IMR-90 (cell line): Measurements from ENCODE around the gene AKAP13. TPM values are rescaled to one million over a fixed set of nuclear protein-coding genes. Genes with fewer than 3 reads are reported as not detected.

Source experiments
- ATAC-seq: fragments of 200-7000 bp; cut with Tn5 transposase; 2 replicates; pipeline ENCODE4 v1.9.1; 2020; ENCODE audit warnings: low read depth, mild to moderate bottlenecking, moderate library complexity
- BruUV-seq: library from RNA; stranded (reverse); fragments of 400-500 nt; replicated peaks from 2 replicates; lab custom pipeline; 2021; lab: Mats Ljungman, UMichigan
- CTCF ChIA-PET: fragments of 300-600 bp; formaldehyde crosslinking; extraction: SDS; loops from one replicate; lab custom pipeline; 2021; ENCODE audit warnings: antibody characterized with exemption; lab: Yijun Ruan, JAX
- POLR2A ChIA-PET: fragments of 300-600 bp; sonication (Branson Sonifier 250); formaldehyde crosslinking; loops from one replicate; lab custom pipeline; 2022; ENCODE audit warnings: antibody characterized with exemption; ENCODE audit not compliant: unreplicated experiment; lab: Charles Lee
- DNase-seq: peaks from one replicate; pipeline ENCODE4 v3.0.0; 2013
- H2AFZ ChIP-seq: replicated peaks from 2 replicates; pipeline ENCODE3; 2013; ENCODE audit warnings: low read length, mild to moderate bottlenecking; ENCODE audit not compliant: poor library complexity
- H2AK5ac ChIP-seq: 2 replicates; pipeline ENCODE4 v1.6.1; 2013; ENCODE audit warnings: low read depth, low read length, inconsistent platforms
- H2AK9ac ChIP-seq: replicated peaks from 2 replicates; pipeline ENCODE3; 2013; ENCODE audit warnings: mild to moderate bottlenecking, low read depth, low read length, moderate library complexity; ENCODE audit not compliant: poor library complexity
- H2BK120ac ChIP-seq: 2 replicates; pipeline ENCODE4 v1.6.1; 2013; ENCODE audit warnings: low read depth, low read length, inconsistent platforms
- H2BK15ac ChIP-seq: 3 replicates; pipeline ENCODE4 v1.6.1; 2013; ENCODE audit warnings: low read depth, low read length, inconsistent platforms
- H2BK20ac ChIP-seq: 2 replicates; pipeline ENCODE4 v1.6.1; 2013; ENCODE audit warnings: low read depth, mild to moderate bottlenecking, inconsistent platforms, low read length, moderate library complexity
- H2BK5ac ChIP-seq: 2 replicates; pipeline ENCODE4 v1.6.1; 2013; ENCODE audit warnings: mild to moderate bottlenecking, low read depth, low read length, inconsistent platforms; ENCODE audit not compliant: poor library complexity, severe bottlenecking
- H3K14ac ChIP-seq: replicated peaks from 2 replicates; pipeline ENCODE4 v1.6.1; 2013; ENCODE audit warnings: low read depth, low read length, inconsistent platforms
- H3K18ac ChIP-seq: 2 replicates; pipeline ENCODE4 v1.6.1; 2013; ENCODE audit warnings: low read depth, low read length, control low read depth
- H3K23ac ChIP-seq: 2 replicates; pipeline ENCODE4 v1.6.1; 2013; ENCODE audit warnings: low read depth, low read length, inconsistent platforms
- H3K27ac ChIP-seq: 2 replicates; pipeline ENCODE4 v1.5.1; 2013; ENCODE audit warnings: mild to moderate bottlenecking, control low read depth, low read length; ENCODE audit not compliant: insufficient read depth
- H3K27me3 ChIP-seq: 2 replicates; pipeline ENCODE4 v1.6.1; 2013; ENCODE audit warnings: low read length; ENCODE audit not compliant: control insufficient read depth, insufficient read depth
- H3K36me3 ChIP-seq: 2 replicates; pipeline ENCODE4 v1.6.1; 2013; ENCODE audit warnings: low read length, mixed read lengths; ENCODE audit not compliant: control insufficient read depth, insufficient read depth
- H3K4ac ChIP-seq: 2 replicates; pipeline ENCODE4 v1.6.1; 2013; ENCODE audit warnings: low read depth, low read length, inconsistent platforms
- H3K4me1 ChIP-seq: 2 replicates; pipeline ENCODE4 v1.6.1; 2013; ENCODE audit warnings: low read length, mixed read lengths; ENCODE audit not compliant: control insufficient read depth, insufficient read depth
- H3K4me2 ChIP-seq: 2 replicates; pipeline ENCODE4 v1.6.1; 2013; ENCODE audit warnings: low read depth, mild to moderate bottlenecking, control low read depth, low read length, moderate library complexity
- H3K4me3 ChIP-seq: 2 replicates; pipeline ENCODE4 v1.5.1; 2013; ENCODE audit warnings: low read depth, mild to moderate bottlenecking, control low read depth, low read length, moderate library complexity; ENCODE audit not compliant: insufficient read depth
- H3K56ac ChIP-seq: 2 replicates; pipeline ENCODE4 v1.6.1; 2013; ENCODE audit warnings: low read length, inconsistent platforms; ENCODE audit not compliant: insufficient read depth; ENCODE audit errors: extremely low read depth
- H3K79me1 ChIP-seq, 2 experiments: 2 replicates each; pipeline ENCODE4 v1.6.1; 2013; ENCODE audit warnings: low read length in 2 of 2, inconsistent platforms in 1 of 2, low read depth in 1 of 2
- H3K9ac ChIP-seq: 2 replicates; pipeline ENCODE4 v1.6.1; 2013; ENCODE audit warnings: low read depth, low read length, control low read depth
- H3K9me1 ChIP-seq: 2 replicates; pipeline ENCODE4 v1.6.1; 2013; ENCODE audit warnings: low read length, inconsistent platforms; ENCODE audit not compliant: insufficient read depth
- H3K9me3 ChIP-seq: 2 replicates; pipeline ENCODE4 v1.6.1; 2013; ENCODE audit warnings: low read length; ENCODE audit not compliant: control insufficient read depth, insufficient read depth
- H4K20me1 ChIP-seq: 2 replicates; pipeline ENCODE4 v1.6.1; 2013; ENCODE audit warnings: low read length, inconsistent platforms; ENCODE audit not compliant: insufficient read depth
- H4K5ac ChIP-seq: 2 replicates; pipeline ENCODE4 v1.6.1; 2013; ENCODE audit warnings: mild to moderate bottlenecking, low read depth, low read length, control low read depth
- H4K8ac ChIP-seq, 2 experiments: 2 replicates each; pipeline ENCODE4 v1.6.1; 2013; ENCODE audit warnings: low read depth in 2 of 2, low read length in 2 of 2, control low read depth in 1 of 2, inconsistent platforms in 1 of 2
- H4K91ac ChIP-seq: 2 replicates; pipeline ENCODE4 v1.6.1; 2013; ENCODE audit warnings: low read depth, low read length, inconsistent platforms; ENCODE audit not compliant: insufficient read depth
- POLR2A ChIP-seq: IDR thresholded peaks from 2 replicates; pipeline ENCODE4 v1.6.1; 2012; ENCODE audit warnings: mild to moderate bottlenecking, low read depth, low read length
- RCOR1 ChIP-seq: IDR thresholded peaks from 2 replicates; pipeline ENCODE4 v1.6.1; 2012; ENCODE audit warnings: mild to moderate bottlenecking, low read length, improper control_type of control experiment; ENCODE audit not compliant: insufficient replicate concordance
- WGBS, 2 experiments: methylation state at CpG; one replicate each; pipeline versions ENCODE4 v1.1.5 to v1.1.7; 2013; ENCODE audit warnings: missing lambda C conversion rate in 2 of 2; ENCODE audit not compliant: insufficient read length in 1 of 2; ENCODE audit errors: extremely low coverage in 2 of 2; 5-methylcytosine and 5-hydroxymethylcytosine counted together
- dilution Hi-C: fragments of 300-500 bp; cut with HindIII; formaldehyde crosslinking; loops from one replicate; pipeline ENCODE4 v1.14.3; 2018; ENCODE audit warnings: low sequenced_read_pairs; ENCODE audit not compliant: unreplicated experiment
- in situ Hi-C: fragments of 300-500 bp; cut with MboI; formaldehyde crosslinking; loops from 3 replicates; pipeline ENCODE4 v1.14.3; 2019; ENCODE audit warnings: low sequenced_read_pairs, inconsistent platforms, mixed read lengths
- intact Hi-C: fragments of 100-400 bp; cut with micrococcal nuclease; formaldehyde crosslinking; loops from 2 replicates; pipeline ENCODE4 v1.10.0; 2022
- polyA plus RNA-seq, 3 experiments: library from polyadenylated mRNA; depleted of rRNA; stranded (reverse); fragments of >200 nt; gene quantifications; 2 replicates each; pipeline ENCODE4 v1.2.3, GENCODE V29; 2012; ENCODE audit warnings: low replicate concordance in 1 of 3
- total RNA-seq: library from RNA; depleted of rRNA; stranded (reverse); fragments of >200 nt; gene quantifications from 2 replicates; pipeline ENCODE4 v1.2.3, GENCODE V29; 2012

AKAP13 gene
- total and polyA plus RNA-seq, 2 of the 4 experiments (the other 2 are of a cell fraction): 10.4 to 46.4 TPM

DNA sequence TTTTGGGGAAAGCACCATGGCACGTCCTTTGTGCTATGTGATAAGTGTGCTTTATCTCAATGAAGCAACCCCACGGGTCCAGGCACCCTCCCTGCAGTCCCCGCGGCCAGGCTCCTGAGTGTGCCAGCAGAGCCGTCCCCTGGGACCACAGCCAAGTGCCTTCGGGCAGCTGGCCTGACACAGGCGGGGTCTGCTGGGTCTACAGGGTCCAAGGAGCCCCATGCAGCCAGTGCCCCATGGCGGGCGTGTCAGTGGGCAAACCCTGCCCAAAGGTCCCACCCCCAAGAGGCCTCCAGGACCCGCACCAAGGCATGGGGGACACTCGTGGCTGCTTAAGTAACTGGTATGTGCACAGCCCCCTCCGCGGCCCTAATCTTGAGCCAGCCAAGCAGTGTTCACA is 379.0 kb downstream of the AKAP13 start:
- no peak overlapping the region for H4K91ac ChIP-seq
- POLR2A ChIA-PET: no interaction called here

More for the DNA sequence above, 379.0 kb downstream of the AKAP13 start:
- Histone ChIP-seq H3K56ac (no peak overlapping the region), H3K27ac (no peak overlapping the region), H3K27me3 (no peaks in the 10 kb centered on the region), H2AFZ (no peak overlapping the region), H3K9me3 (no peaks in the 10 kb centered on the region), H2BK120ac (no peak overlapping the region), H3K4me3 (no peak overlapping the region), H3K4ac (no peak overlapping the region), H3K18ac (no peak overlapping the region), H3K9ac (no peak overlapping the region), H2AK9ac (no peak overlapping the region), H3K4me1 (no peaks in the 10 kb centered on the region; the same call in 1 of the 2 replicates), H4K20me1 (peaks cover 13% of the 10 kb centered on the region; the same call in 1 of the 2 replicates), H2BK5ac (no peak overlapping the region), H3K4me2 (no peak overlapping the region), H4K8ac (no peak overlapping the region), H3K9me1 (0 out of 2 replicates have a peak, but pooled peaks cover 3% of the 10 kb centered on the region), H2BK15ac (no peak overlapping the region), H4K5ac (no peak overlapping the region), H2BK20ac (no peak overlapping the region), H3K14ac (no peak overlapping the region), H3K79me1 (peaks cover 0 to 8% of the 10 kb centered on the region in 2 experiments; a peak in 1 of 4 replicates), H2AK5ac (no peak overlapping the region), H3K36me3 (peaks cover 7% of the 10 kb centered on the region; the same call in 1 of the 2 replicates), H3K23ac (no peak overlapping the region)
- DNase-seq (no peak), ATAC-seq (no peak)
- CTCF ChIA-PET: no interaction called here
- in situ Hi-C loops: no loop called here
- dilution Hi-C loops: no loop called here
- BruUV-seq: no TSS peak
- intact Hi-C loops: no loop called here
- WGBS, 2 experiments: 100% methylated on average over 1 of the region's 13 CpGs; no CpG with 5 or more reads in 1 of the 2 experiments
- TF ChIP-seq POLR2A: no peak
- no peak for TF ChIP-seq RCOR1
